Muscle of leg (tissue), 11 donors: ENCODE measurements around the gene MT1E. TPM values are rescaled to one million over a fixed set of nuclear protein-coding genes. Genes with fewer than 3 reads are reported as not detected.
A peak's percentile ranks its signal among the peaks of the same experiment; 100 is the strongest.

Experiments
- DNase-seq: peaks from one replicate; pipeline ENCODE4 v3.0.0; 2013
- H3K27ac ChIP-seq: one replicate; pipeline ENCODE4 v1.5.1; 2013; ENCODE audit warnings: mild to moderate bottlenecking, low read length, control low read depth
- H3K27me3 ChIP-seq: one replicate; pipeline ENCODE4 v1.6.1; 2013; ENCODE audit warnings: low read length; ENCODE audit not compliant: control insufficient read depth, insufficient read depth
- H3K36me3 ChIP-seq: one replicate; pipeline ENCODE4 v1.6.1; 2013; ENCODE audit warnings: low read length; ENCODE audit not compliant: control insufficient read depth, insufficient read depth
- H3K4me1 ChIP-seq: one replicate; pipeline ENCODE4 v1.6.1; 2013; ENCODE audit warnings: low read length; ENCODE audit not compliant: control insufficient read depth, insufficient read depth
- H3K4me3 ChIP-seq: one replicate; pipeline ENCODE4 v1.5.1; 2013; ENCODE audit warnings: low read length, control low read depth
- H3K9me3 ChIP-seq: replicated peaks from 2 replicates; pipeline ENCODE4 v1.6.1; 2013; ENCODE audit warnings: low read depth, low read length; ENCODE audit not compliant: control insufficient read depth
- WGBS: methylation state at CpG from one replicate; pipeline ENCODE4 v1.1.5; 2013; ENCODE audit warnings: missing lambda C conversion rate; ENCODE audit not compliant: insufficient coverage; 5-methylcytosine and 5-hydroxymethylcytosine counted together
- polyA plus RNA-seq, 8 donors: library from polyadenylated mRNA; unstranded; fragments of 120-200 nt; gene quantifications; one replicate each; pipeline versions ENCODE4 v1.2.1 to v1.2.3, GENCODE V29; 2013; ENCODE audit warnings: inconsistent platforms in 1 of 8, low replicate concordance in 1 of 8; ENCODE audit not compliant: insufficient read length in 8 of 8, insufficient read depth in 1 of 8
- total RNA-seq: library from RNA; stranded (reverse); fragments of 120-200 nt; gene quantifications from one replicate; pipeline ENCODE4 v1.2.4, GENCODE V29; 2013

The MT1E gene
- total and polyA plus RNA-seq, 9 donors = 7.4 to 29.0 (median 12.3) TPM

DNA sequence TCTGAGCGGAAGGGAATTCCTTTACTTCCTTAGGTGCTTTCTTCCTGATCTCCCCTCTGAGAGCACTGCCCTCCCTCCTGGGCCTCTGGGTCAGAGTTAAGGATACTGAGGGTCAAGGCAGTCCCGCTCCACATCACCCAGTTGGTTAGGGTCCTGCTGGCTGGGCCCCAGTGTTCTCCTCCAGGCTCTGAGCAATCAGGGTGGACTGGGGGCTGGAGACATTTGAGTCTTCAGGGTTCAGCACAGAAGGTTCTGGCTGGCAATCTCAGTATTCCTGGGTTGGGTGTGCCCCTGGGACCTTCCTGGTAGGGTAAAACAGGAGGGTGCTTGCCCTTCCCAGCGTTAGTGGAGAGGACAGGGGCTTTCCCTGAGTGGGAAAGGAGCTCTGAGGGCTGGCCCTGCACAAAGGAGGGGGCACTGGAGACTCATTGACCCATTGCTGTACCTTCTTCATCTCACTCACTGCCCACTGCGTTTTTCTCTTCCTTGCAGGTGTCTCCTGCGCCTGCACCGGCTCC is 7.3 kb downstream of the MT1E start:
- Histone ChIP-seq H3K9me3 (no peaks in the 10 kb centered on the region), H3K4me3 (peak overlapping the region; percentile 43), H3K27me3 (peaks cover 74% of the 10 kb centered on the region), H3K4me1 (peaks cover 19% of the 10 kb centered on the region), H3K36me3 (no peaks in the 10 kb centered on the region), H3K27ac (no peak overlapping the region)
- WGBS = no CpG with 5 or more reads among the region's 6 CpGs
- DNase-seq = no peak

DNA sequence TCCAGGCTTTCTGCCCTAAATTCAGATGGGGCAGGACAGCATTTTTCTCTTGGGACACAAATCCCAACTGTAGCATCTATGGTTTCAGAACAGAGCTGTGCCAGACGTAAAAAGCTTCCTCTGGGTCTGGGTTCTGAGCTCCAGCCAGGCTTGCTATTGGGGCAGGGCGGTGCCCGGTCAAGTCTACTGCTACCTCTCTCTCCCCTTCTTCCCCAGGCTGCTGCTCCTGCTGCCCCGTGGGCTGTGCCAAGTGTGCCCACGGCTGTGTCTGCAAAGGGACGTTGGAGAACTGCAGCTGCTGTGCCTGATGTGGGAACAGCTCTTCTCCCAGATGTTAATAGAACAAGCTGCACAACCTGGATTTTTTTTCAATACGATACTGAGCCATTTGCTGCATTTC is 8.0 kb downstream of the MT1E start:
- Histone ChIP-seq H3K36me3 (no peaks in the 10 kb centered on the region), H3K27ac (no peak overlapping the region), H3K4me1 (peaks cover 24% of the 10 kb centered on the region), H3K27me3 (peaks cover 76% of the 10 kb centered on the region), H3K4me3 (no peak overlapping the region), H3K9me3 (no peaks in the 10 kb centered on the region)
- DNase-seq = no peak
- WGBS = 25% methylated on average over 5 of the region's 7 CpGs

DNA sequence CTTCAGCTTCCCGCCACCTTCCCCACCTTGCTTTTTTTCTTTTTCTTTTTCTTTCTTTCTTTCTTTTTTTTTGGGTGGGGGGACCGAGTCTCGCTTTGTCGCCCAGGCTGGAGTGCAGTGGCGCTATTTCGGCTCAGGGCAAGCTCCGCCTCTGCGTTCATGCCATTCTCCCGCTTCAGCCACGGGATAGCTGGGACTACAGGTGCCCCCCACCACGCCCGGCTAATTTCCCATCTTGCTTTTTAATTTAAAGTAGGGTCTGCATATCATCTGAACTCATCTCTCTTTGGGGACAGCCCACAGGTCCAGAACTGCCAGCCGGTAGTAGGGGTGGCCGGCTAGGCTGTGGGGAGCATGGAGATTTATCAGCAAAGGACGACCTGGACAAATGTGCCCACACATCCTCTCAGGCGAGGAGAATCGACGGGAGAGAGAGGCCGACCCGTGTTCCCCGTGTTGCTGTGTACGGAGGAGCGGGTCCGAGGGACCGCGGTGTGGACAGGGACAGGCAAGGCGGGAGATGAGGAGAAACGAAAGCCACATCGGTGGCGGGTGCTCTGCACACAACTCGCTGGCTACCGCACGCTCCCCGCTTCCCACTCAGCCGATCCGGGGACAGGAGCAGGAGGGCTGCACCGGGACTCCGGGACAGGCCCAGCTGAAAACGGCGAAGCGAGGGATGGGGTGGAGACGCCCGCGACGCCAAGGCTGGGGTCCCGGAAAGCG is 9.3 kb downstream of the MT1E start:
- Histone ChIP-seq H3K27me3 (peaks cover 86% of the 10 kb centered on the region), H3K9me3 (no peaks in the 10 kb centered on the region), H3K4me1 (peaks cover 30% of the 10 kb centered on the region), H3K4me3 (no peak overlapping the region), H3K27ac (no peak overlapping the region), H3K36me3 (no peaks in the 10 kb centered on the region)
- no peak for DNase-seq
- WGBS = 2% methylated on average over 35 of the region's 47 CpGs

GRCh38 chr16:56635441-56635967 is 9.9 kb downstream of the MT1E start:
- Histone ChIP-seq H3K36me3 (no peaks in the 10 kb centered on the region), H3K9me3 (no peaks in the 10 kb centered on the region), H3K27me3 (peaks cover 91% of the 10 kb centered on the region), H3K4me3 (no peak overlapping the region), H3K4me1 (peaks cover 30% of the 10 kb centered on the region), H3K27ac (no peak overlapping the region)
- WGBS = 3% methylated on average over 28 of the region's 40 CpGs
- DNase-seq = no peak

DNA sequence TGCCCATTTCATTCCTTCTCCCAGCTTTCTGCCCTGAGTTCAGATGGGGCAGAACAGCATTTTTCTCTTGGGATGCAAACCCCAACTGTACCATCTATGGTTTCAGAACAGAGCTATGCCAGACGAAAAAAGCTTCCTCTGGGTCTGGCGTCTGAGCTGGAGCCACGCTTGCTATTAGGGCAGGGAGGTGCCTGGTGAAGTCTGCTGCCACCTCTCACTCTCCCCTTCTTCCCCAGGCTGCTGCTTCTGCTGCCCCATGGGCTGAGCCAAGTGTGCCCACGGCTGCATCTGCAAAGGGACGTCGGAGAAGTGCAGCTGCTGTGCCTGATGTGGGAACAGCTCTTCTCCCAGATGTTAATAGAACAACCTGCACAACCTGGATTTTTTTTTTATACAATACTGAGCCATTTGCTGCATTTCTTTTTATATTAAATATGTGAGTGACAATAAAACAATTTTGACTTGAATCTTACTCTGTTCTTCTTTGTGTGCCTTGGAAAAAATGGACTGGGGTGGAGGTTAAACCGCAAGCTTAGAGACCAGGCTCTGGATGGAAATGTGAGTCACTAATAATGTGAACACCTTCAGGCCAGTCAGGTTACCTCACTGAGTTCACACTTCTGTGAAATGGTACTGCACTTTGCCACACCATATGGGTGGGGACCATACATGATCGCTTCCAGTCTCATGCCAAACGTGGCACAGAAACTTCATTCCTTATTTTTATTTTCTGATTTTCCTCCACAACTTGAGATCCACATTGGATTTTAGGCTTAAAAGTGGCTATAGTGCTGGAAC is 11.2 kb downstream of the MT1E start:
- no peak overlapping the region for H3K4me3 ChIP-seq
- no peak for DNase-seq
- no peaks in the 10 kb centered on the region for H3K36me3 ChIP-seq
- peaks cover 94% of the 10 kb centered on the region for H3K27me3 ChIP-seq
- 20% methylated on average over 1 of the region's 9 CpGs for WGBS
- H3K9me3 ChIP-seq = no peaks in the 10 kb centered on the region
- H3K27ac ChIP-seq = no peak overlapping the region
- H3K4me1 ChIP-seq = peaks cover 28% of the 10 kb centered on the region

- Histone ChIP-seq H3K9me3 (no peaks in the 10 kb centered on the region), H3K4me3 (peak within 1 kb of the TSS; percentile 46), H3K27ac (no peak within 1 kb of the TSS), H3K4me1 (peaks cover 19% of the 10 kb centered on the region), H3K27me3 (peaks cover 93% of the 10 kb centered on the region), H3K36me3 (no peaks in the 10 kb centered on the region)
- 2% methylated on average over 61 of the region's 68 CpGs for WGBS
- DNase-seq = peak; percentile 72
These were observed 12.5 kb downstream of the MT1E start, which contains the start of gene MT1A for GRCh38 chr16:56637814-56638750. TSS of gene MT1A (plus strand) at chr16:56638666. CDS start at chr16:56638739, 73 bp downstream.

GRCh38 chr16:56639045-56639444 is 13.5 kb downstream of the MT1E start:
- no peaks in the 10 kb centered on the region for H3K9me3 ChIP-seq
- peaks cover 95% of the 10 kb centered on the region for H3K27me3 ChIP-seq
- no peak overlapping the region for H3K27ac ChIP-seq
- no peaks in the 10 kb centered on the region for H3K36me3 ChIP-seq
- no CpG with 5 or more reads among the region's 1 CpG for WGBS
- peaks cover 26% of the 10 kb centered on the region for H3K4me1 ChIP-seq
- no peak overlapping the region for H3K4me3 ChIP-seq
- no peak for DNase-seq

DNA sequence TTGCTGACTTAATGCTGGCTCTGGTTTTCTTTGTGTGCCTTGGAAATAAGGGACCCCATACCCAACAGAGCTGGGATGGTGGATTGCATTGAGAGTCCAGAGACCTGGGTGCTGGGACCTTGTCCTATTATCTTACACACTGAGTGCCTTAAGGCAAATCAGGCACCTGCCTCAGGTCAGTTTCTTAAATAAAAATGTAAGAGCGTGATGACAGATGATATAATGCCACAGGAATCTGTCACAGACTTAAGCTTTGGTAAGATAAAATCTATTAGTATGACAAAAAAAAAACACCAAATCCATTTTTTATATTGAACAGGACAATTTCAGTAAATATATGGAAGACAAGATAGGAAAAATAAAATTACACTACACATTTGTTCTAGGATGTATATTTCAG is 14.5 kb downstream of the MT1E start:
- Histone ChIP-seq H3K4me3 (no peak overlapping the region), H3K9me3 (no peaks in the 10 kb centered on the region), H3K27me3 (peaks cover 95% of the 10 kb centered on the region), H3K27ac (no peak overlapping the region), H3K36me3 (no peaks in the 10 kb centered on the region), H3K4me1 (peaks cover 25% of the 10 kb centered on the region)
- no peak for DNase-seq
- no CpG with 5 or more reads among the region's 1 CpG for WGBS

- Histone ChIP-seq H3K4me3 (no peak overlapping the region), H3K4me1 (peaks cover 22% of the 10 kb centered on the region), H3K9me3 (no peaks in the 10 kb centered on the region), H3K27me3 (peaks cover 95% of the 10 kb centered on the region), H3K36me3 (no peaks in the 10 kb centered on the region), H3K27ac (no peak overlapping the region)
- no peak for DNase-seq
- 100% methylated on average over 1 of the region's 2 CpGs for WGBS
These were observed 15.6 kb downstream of the MT1E start for GRCh38 chr16:56641166-56641565.
